HCT116 (cell line): ENCODE measurements around the gene PIK3CB. TPM values are rescaled to one million over a fixed set of nuclear protein-coding genes. Genes with fewer than 3 reads are reported as not detected.

Experiments
- ATAC-seq: fragments of 200-7000 bp; cut with Tn5 transposase; 2 replicates; pipeline ENCODE4 v1.9.1; 2020; ENCODE audit warnings: mild to moderate bottlenecking, moderate library complexity
- BruUV-seq: library from RNA; stranded (reverse); fragments of 400-500 nt; replicated peaks from 2 replicates; lab custom pipeline; 2021; lab: Mats Ljungman, UMichigan
- CTCF ChIA-PET: fragments of 300-600 bp; sonication (Branson Sonifier 250); formaldehyde crosslinking; loops from one replicate; lab custom pipeline; 2021; ENCODE audit warnings: antibody characterized with exemption; lab: Charles Lee
- POLR2A ChIA-PET: fragments of 300-600, 350-600 bp; sonication (Branson Sonifier 250); formaldehyde crosslinking; loops from one replicate; lab custom pipeline; 2021; ENCODE audit warnings: antibody characterized with exemption; lab: Charles Lee
- RAD21 ChIA-PET, 2 experiments: fragments of 300-600 bp; sonication (Branson Sonifier 250); formaldehyde crosslinking; loops; one replicate each; lab custom pipeline; 2023; ENCODE audit warnings: low total read pairs in 2 of 2; ENCODE audit not compliant: uncharacterized antibody in 2 of 2, unreplicated experiment in 2 of 2, low non-redundant PET in 1 of 2; lab: Charles Lee
- DNase-seq: peaks from one replicate; pipeline ENCODE4 v3.0.0-alpha.2; 2010; ENCODE audit warnings: low read depth, low spot score
- H2AFZ ChIP-seq: fragments of 200-600 bp; shearing (Covaris generic), sonication (generic); 2 replicates; pipeline ENCODE4 v1.6.1; 2017; ENCODE audit warnings: low read depth, mixed run types, mixed read lengths, antibody characterized with exemption, low read length; ENCODE audit not compliant: poor library complexity, severe bottlenecking
- H3K27ac ChIP-seq: 2 replicates; pipeline ENCODE4 v1.5.1; 2012; ENCODE audit warnings: low read depth, low read length
- H3K27me3 ChIP-seq: fragments of 200-600 bp; sonication (generic); 2 replicates; pipeline ENCODE4 v1.6.1; 2016; ENCODE audit warnings: mixed run types, low read length, mixed read lengths; ENCODE audit not compliant: insufficient read depth
- H3K36me3 ChIP-seq, 2 experiments: fragments of 200-500 bp in 1 of 2; fragments of 200-600 bp in 1 of 2; sonication (Bioruptor generic) in 1 of 2; sonication (generic) in 1 of 2; 2 replicates each; pipeline versions ENCODE4 v1.5.1 to v1.6.1; 2014 to 2016; ENCODE audit warnings: low read length in 2 of 2, inconsistent platforms in 1 of 2, mixed read lengths in 1 of 2, mixed run types in 1 of 2; ENCODE audit not compliant: insufficient read depth in 2 of 2, control insufficient read depth in 1 of 2
- H3K4me1 ChIP-seq, 2 experiments: fragments of 200-600 bp in 1 of 2; sonication (generic) in 1 of 2; 2 replicates each; pipeline versions ENCODE4 v1.5.1 to v1.6.1; 2012 to 2017; ENCODE audit warnings: low read length in 2 of 2, inconsistent platforms in 1 of 2, mild to moderate bottlenecking in 1 of 2, mixed read lengths in 1 of 2, mixed run types in 1 of 2, moderate library complexity in 1 of 2; ENCODE audit not compliant: insufficient read depth in 2 of 2, control insufficient read depth in 1 of 2
- H3K4me2 ChIP-seq: fragments of 200-600 bp; sonication (generic); 2 replicates; pipeline ENCODE4 v1.6.1; 2017; ENCODE audit warnings: mixed run types, low read length, mixed read lengths
- H3K4me3 ChIP-seq, 2 experiments: fragments of 200-600 bp in 1 of 2; sonication (generic) in 1 of 2; replicated peaks in 1 of 2; 2 replicates each; pipeline ENCODE4 v1.5.1; 2011 to 2016; ENCODE audit warnings: low read length in 2 of 2, control low read depth in 1 of 2, low read depth in 1 of 2, mild to moderate bottlenecking in 1 of 2, mixed read lengths in 1 of 2, mixed run types in 1 of 2
- H3K79me2 ChIP-seq: fragments of 200-600 bp; sonication (generic); 2 replicates; pipeline ENCODE4 v1.6.1; 2017; ENCODE audit warnings: mild to moderate bottlenecking, mixed run types, low read length, moderate library complexity, mixed read lengths; ENCODE audit not compliant: insufficient read depth
- H3K9ac ChIP-seq: fragments of 200-600 bp; sonication (generic); 2 replicates; pipeline ENCODE4 v1.6.1; 2016; ENCODE audit warnings: low read length, mixed read lengths
- H3K9me2 ChIP-seq: fragments of 200-600 bp; sonication (generic), shearing (Covaris generic); 2 replicates; pipeline ENCODE4 v1.6.1; 2017; ENCODE audit warnings: mixed run types, mild to moderate bottlenecking, moderate library complexity; ENCODE audit not compliant: insufficient read depth
- H3K9me3 ChIP-seq, 2 experiments: fragments of 200-500 bp in 1 of 2; fragments of 200-600 bp in 1 of 2; sonication (Bioruptor generic) in 1 of 2; sonication (generic) in 1 of 2; 2 replicates each; pipeline ENCODE4 v1.6.1; 2014 to 2017; ENCODE audit warnings: low read length in 2 of 2, mixed read lengths in 2 of 2, inconsistent platforms in 1 of 2, low read depth in 1 of 2, mild to moderate bottlenecking in 1 of 2, mixed run types in 1 of 2, moderate library complexity in 1 of 2; ENCODE audit not compliant: control insufficient read depth in 1 of 2, insufficient read depth in 1 of 2
- H4K20me1 ChIP-seq: fragments of 200-600 bp; sonication (generic), shearing (Covaris generic); 2 replicates; pipeline ENCODE4 v1.6.1; 2017; ENCODE audit warnings: mixed run types, mild to moderate bottlenecking, moderate library complexity; ENCODE audit not compliant: insufficient read depth
- CBX3 ChIP-seq: IDR thresholded peaks from 2 replicates; pipeline ENCODE4 v1.6.1; 2012; ENCODE audit warnings: low read depth
- CEBPB ChIP-seq: IDR thresholded peaks from 2 replicates; pipeline ENCODE4 v1.6.1; 2012; ENCODE audit warnings: low read depth
- EGR1 ChIP-seq: IDR thresholded peaks from 2 replicates; pipeline ENCODE4 v1.6.1; 2012; ENCODE audit warnings: low read depth
- ELF1 ChIP-seq: IDR thresholded peaks from 2 replicates; pipeline ENCODE4 v1.6.1; 2012; ENCODE audit warnings: low read depth, borderline replicate concordance
- EZH2 ChIP-seq: fragments of 200-600 bp; sonication (generic); IDR thresholded peaks from 2 replicates; pipeline ENCODE4 v1.6.1; 2017; ENCODE audit warnings: antibody characterized with exemption, mixed run types
- JUND ChIP-seq: IDR thresholded peaks from 2 replicates; pipeline ENCODE4 v1.6.1; 2012
- POLR2A ChIP-seq: IDR thresholded peaks from 2 replicates; pipeline ENCODE4 v1.7.0; 2011; ENCODE audit warnings: borderline replicate concordance; ENCODE audit not compliant: insufficient read depth, insufficient read length; ENCODE audit errors: extremely low read depth
- POLR2AphosphoS5 ChIP-seq: IDR thresholded peaks from 2 replicates; pipeline ENCODE4 v1.6.1; 2011; ENCODE audit warnings: mild to moderate bottlenecking, low read depth, low read length, moderate library complexity
- RAD21 ChIP-seq: IDR thresholded peaks from 2 replicates; pipeline ENCODE4 v1.6.1; 2012; ENCODE audit warnings: low read depth, mild to moderate bottlenecking
- SIN3A ChIP-seq: IDR thresholded peaks from 2 replicates; pipeline ENCODE4 v1.6.1; 2012; ENCODE audit warnings: low read depth
- SP1 ChIP-seq: IDR thresholded peaks from 2 replicates; pipeline ENCODE4 v1.6.1; 2012; ENCODE audit warnings: low read depth
- TCF7L2 ChIP-seq: IDR thresholded peaks from 2 replicates; pipeline ENCODE4 v1.7.0; 2011; ENCODE audit warnings: borderline replicate concordance, inconsistent platforms; ENCODE audit not compliant: insufficient read depth, insufficient read length; ENCODE audit errors: extremely low read depth
- ZFX ChIP-seq: fragments of 450-650 bp; IDR thresholded peaks from 2 replicates; pipeline ENCODE4 v1.6.1; 2017
- intact Hi-C: fragments of 100-400 bp; cut with micrococcal nuclease; formaldehyde crosslinking; loops from 2 replicates; pipeline ENCODE4 v1.10.0; 2022
- total RNA-seq: library from RNA; stranded (reverse); gene quantifications from one replicate; pipeline ENCODE4 v1.2.1, GENCODE V29; 2021; ENCODE audit not compliant: unreplicated experiment
- TF ChIP-seq, protein P1 (sequence below): IDR thresholded peaks from 2 replicates; pipeline ENCODE4 v1.6.1; 2012
- TF ChIP-seq, protein P2 (sequence below): IDR thresholded peaks from 2 replicates; pipeline ENCODE4 v1.6.1; 2012
- TF ChIP-seq, protein P3 (sequence below): IDR thresholded peaks from 2 replicates; pipeline ENCODE4 v1.6.1; 2012; ENCODE audit warnings: low read depth
- TF ChIP-seq, protein P4 (sequence below), 3 experiments: fragments of 200-600 bp in 1 of 3; sonication (generic) in 1 of 3; IDR thresholded peaks in 2 of 3; conservative IDR thresholded peaks in 1 of 3; 2 replicates each; pipeline ENCODE4 v1.5.1; 2012 to 2017; ENCODE audit warnings: low read depth in 2 of 3, low read length in 2 of 3, antibody characterized with exemption in 1 of 3, borderline replicate concordance in 1 of 3, control low read depth in 1 of 3, mild to moderate bottlenecking in 1 of 3, mixed read lengths in 1 of 3, mixed run types in 1 of 3, moderate library complexity in 1 of 3; ENCODE audit not compliant: insufficient read depth in 1 of 3

The PIK3CB gene
- total RNA-seq, 1 experiment from 2014 or later = 44.3 TPM

DNA sequence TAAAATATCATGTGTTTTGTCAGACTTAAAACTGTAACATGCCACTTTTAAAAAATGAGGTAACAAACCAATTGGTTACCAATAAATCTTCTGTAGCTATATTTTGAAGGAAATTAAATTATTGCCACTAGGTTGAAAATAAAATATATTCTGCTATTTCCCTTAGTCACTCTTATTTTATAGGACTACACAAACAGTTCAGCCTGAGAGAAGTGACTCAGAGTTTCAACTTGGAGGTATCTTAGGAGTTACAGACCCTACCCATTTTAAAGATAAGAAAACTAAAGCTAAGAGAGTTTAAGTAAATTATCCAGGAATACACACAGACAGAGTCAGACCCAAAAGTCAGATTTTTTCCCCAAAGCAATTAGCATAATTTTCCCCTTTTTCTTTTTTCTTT lies 65.1 kb downstream of the PIK3CB start:
- ChIA-PET POLR2A (no interaction called here), RAD21 (no interaction called here), CTCF (no interaction called here)
- Histone ChIP-seq H2AFZ (no peak overlapping the region), H4K20me1 (no peaks in the 10 kb centered on the region), H3K4me1 (peaks cover 6 to 19% of the 10 kb centered on the region in 2 experiments), H3K27me3 (no peaks in the 10 kb centered on the region), H3K4me3 (no peak overlapping the region), H3K4me2 (no peak overlapping the region), H3K9me3 (peaks cover 21 to 30% of the 10 kb centered on the region in 2 experiments; a peak in 2 of 4 replicates), H3K36me3 (peaks cover 0 to 32% of the 10 kb centered on the region in 2 experiments; a peak in 1 of 4 replicates), H3K9me2 (no peaks in the 10 kb centered on the region), H3K27ac (no peak overlapping the region), H3K79me2 (peaks cover 68% of the 10 kb centered on the region), H3K9ac (no peak overlapping the region)
- BruUV-seq = no TSS peak
- DNase-seq (no peak), ATAC-seq (no peak)
- TF ChIP-seq EGR1 = no peak
- TF ChIP-seq SIN3A = no peak
- TF ChIP-seq, protein P1, sequence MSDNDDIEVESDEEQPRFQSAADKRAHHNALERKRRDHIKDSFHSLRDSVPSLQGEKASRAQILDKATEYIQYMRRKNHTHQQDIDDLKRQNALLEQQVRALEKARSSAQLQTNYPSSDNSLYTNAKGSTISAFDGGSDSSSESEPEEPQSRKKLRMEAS = no peak
- no peak for TF ChIP-seq RAD21
- TF ChIP-seq, protein P2, sequence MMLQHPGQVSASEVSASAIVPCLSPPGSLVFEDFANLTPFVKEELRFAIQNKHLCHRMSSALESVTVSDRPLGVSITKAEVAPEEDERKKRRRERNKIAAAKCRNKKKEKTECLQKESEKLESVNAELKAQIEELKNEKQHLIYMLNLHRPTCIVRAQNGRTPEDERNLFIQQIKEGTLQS = no peak
- TF ChIP-seq ZFX = no peak
- no peak for TF ChIP-seq EZH2
- no peak for TF ChIP-seq CEBPB
- TF ChIP-seq, protein P3, sequence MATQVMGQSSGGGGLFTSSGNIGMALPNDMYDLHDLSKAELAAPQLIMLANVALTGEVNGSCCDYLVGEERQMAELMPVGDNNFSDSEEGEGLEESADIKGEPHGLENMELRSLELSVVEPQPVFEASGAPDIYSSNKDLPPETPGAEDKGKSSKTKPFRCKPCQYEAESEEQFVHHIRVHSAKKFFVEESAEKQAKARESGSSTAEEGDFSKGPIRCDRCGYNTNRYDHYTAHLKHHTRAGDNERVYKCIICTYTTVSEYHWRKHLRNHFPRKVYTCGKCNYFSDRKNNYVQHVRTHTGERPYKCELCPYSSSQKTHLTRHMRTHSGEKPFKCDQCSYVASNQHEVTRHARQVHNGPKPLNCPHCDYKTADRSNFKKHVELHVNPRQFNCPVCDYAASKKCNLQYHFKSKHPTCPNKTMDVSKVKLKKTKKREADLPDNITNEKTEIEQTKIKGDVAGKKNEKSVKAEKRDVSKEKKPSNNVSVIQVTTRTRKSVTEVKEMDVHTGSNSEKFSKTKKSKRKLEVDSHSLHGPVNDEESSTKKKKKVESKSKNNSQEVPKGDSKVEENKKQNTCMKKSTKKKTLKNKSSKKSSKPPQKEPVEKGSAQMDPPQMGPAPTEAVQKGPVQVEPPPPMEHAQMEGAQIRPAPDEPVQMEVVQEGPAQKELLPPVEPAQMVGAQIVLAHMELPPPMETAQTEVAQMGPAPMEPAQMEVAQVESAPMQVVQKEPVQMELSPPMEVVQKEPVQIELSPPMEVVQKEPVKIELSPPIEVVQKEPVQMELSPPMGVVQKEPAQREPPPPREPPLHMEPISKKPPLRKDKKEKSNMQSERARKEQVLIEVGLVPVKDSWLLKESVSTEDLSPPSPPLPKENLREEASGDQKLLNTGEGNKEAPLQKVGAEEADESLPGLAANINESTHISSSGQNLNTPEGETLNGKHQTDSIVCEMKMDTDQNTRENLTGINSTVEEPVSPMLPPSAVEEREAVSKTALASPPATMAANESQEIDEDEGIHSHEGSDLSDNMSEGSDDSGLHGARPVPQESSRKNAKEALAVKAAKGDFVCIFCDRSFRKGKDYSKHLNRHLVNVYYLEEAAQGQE = no peak
- TF ChIP-seq, protein P4, sequence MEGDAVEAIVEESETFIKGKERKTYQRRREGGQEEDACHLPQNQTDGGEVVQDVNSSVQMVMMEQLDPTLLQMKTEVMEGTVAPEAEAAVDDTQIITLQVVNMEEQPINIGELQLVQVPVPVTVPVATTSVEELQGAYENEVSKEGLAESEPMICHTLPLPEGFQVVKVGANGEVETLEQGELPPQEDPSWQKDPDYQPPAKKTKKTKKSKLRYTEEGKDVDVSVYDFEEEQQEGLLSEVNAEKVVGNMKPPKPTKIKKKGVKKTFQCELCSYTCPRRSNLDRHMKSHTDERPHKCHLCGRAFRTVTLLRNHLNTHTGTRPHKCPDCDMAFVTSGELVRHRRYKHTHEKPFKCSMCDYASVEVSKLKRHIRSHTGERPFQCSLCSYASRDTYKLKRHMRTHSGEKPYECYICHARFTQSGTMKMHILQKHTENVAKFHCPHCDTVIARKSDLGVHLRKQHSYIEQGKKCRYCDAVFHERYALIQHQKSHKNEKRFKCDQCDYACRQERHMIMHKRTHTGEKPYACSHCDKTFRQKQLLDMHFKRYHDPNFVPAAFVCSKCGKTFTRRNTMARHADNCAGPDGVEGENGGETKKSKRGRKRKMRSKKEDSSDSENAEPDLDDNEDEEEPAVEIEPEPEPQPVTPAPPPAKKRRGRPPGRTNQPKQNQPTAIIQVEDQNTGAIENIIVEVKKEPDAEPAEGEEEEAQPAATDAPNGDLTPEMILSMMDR (IDR thresholded peaks at IDR 0.05 in 2 of 3, conservative IDR thresholded peaks at IDR 0.05 in 1 of 3; ENCODE audit: borderline replicate concordance in 1 of 3, insufficient read depth in 1 of 3, low read depth in 2 of 3, low read length in 2 of 3) = no peak
- TF ChIP-seq POLR2AphosphoS5 = no peak
- TF ChIP-seq JUND = no peak
- TF ChIP-seq ELF1 = no peak
- TF ChIP-seq SP1 = no peak
- TF ChIP-seq CBX3 = no peak
- no peak for TF ChIP-seq POLR2A
- no peak for TF ChIP-seq TCF7L2
- intact Hi-C loops = no loop called here
